22Rv1 (cell line): ENCODE data around the gene AGT.
"Not testable (repeated sequence)": the region's sequence is repeated elsewhere in the genome, so short reads cannot be mapped to it uniquely, and the experiment has no call there.

Experiments used
- H3K27ac ChIP-seq: fragments of 450-650 bp; 2 replicates; pipeline ENCODE4 v1.5.1; 2017
- CTCF ChIP-seq: fragments of 450-650 bp; IDR thresholded peaks from 2 replicates; pipeline ENCODE4 v1.5.1; 2017; ENCODE audit warnings: mild to moderate bottlenecking
- ZFX ChIP-seq: fragments of 450-650 bp; IDR thresholded peaks from 2 replicates; pipeline ENCODE4 v1.6.1; 2017; ENCODE audit warnings: antibody characterized with exemption, borderline replicate concordance

The AGT gene

GRCh38 chr1:230674581-230674980, 39.3 kb downstream of the AGT start:
- TF ChIP-seq CTCF = no peak
- no peak for TF ChIP-seq ZFX
- H3K27ac ChIP-seq = no peak overlapping the region

GRCh38 chr1:230669543-230669942, 44.4 kb downstream of the AGT start:
- TF ChIP-seq CTCF (no peak), ZFX (no peak)
- H3K27ac ChIP-seq = no peak overlapping the region

GRCh38 chr1:230668227-230668626, 45.7 kb downstream of the AGT start:
- no peak overlapping the region for H3K27ac ChIP-seq
- TF ChIP-seq CTCF (no peak), ZFX (no peak)

- no peak overlapping the region for H3K27ac ChIP-seq
- TF ChIP-seq CTCF = no peak
- no peak for TF ChIP-seq ZFX
These were observed 51.9 kb downstream of the AGT start for GRCh38 chr1:230661976-230662375.

GRCh38 chr1:230658691-230659090, 55.2 kb downstream of the AGT start:
- TF ChIP-seq ZFX = no peak
- no peak for TF ChIP-seq CTCF
- H3K27ac ChIP-seq = no peak overlapping the region

- H3K27ac ChIP-seq = not testable (repeated sequence)
These were observed 55.8 kb downstream of the AGT start for GRCh38 chr1:230658103-230658502.

- not testable (repeated sequence) for H3K27ac ChIP-seq
These were observed 57.2 kb downstream of the AGT start for GRCh38 chr1:230656719-230657118.
